ENCODE measurements around the gene MED31.
"Not testable (repeated sequence)": the region's sequence is repeated elsewhere in the genome, so short reads cannot be mapped to it uniquely, and the experiment has no call there.

Gene MED31

DNA sequence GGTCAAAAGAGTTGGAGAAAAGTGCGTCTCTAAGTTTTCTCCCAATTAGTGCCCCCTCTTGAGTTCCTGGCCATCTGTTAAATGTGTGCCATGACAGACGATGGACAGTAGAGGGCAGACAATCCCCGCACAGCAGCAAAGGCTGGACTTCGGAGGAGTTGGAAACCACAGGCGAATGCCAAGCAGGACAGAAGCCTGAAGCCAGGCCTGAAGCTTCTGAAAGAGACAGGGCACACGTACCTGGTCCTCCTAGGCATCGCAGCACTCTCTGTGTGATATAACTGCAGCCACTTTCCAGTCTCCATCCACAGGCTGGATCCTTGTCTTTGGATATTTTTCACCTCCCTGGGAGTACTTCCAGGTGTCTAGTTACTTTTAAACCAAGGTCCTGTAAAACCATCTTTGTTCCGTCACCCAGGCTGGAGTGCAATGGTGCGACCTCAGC, 14.7 kb upstream of the MED31 start:
- no peak overlapping the region for H3K9ac ChIP-seq (ENCODE audit: low read length)
- no peaks in the 10 kb centered on the region for H3K9me3 ChIP-seq (ENCODE audit: control insufficient read depth, low read length)
- no peaks in the 10 kb centered on the region for H3K36me3 ChIP-seq (ENCODE audit: control insufficient read depth, insufficient read depth, low read length, severe bottlenecking)
- peaks cover 44% of the 10 kb centered on the region for H3K27me3 ChIP-seq (replicated peaks; ENCODE audit: control insufficient read depth, insufficient read depth, low read length)
- H3K4me3 ChIP-seq (ENCODE audit: low read length), result no peak overlapping the region
- DNase-seq (ENCODE audit: low read depth), result peak; percentile 91
- no peaks in the 10 kb centered on the region for H3K4me1 ChIP-seq (ENCODE audit: control insufficient read depth, insufficient read depth, low read length)

DNA sequence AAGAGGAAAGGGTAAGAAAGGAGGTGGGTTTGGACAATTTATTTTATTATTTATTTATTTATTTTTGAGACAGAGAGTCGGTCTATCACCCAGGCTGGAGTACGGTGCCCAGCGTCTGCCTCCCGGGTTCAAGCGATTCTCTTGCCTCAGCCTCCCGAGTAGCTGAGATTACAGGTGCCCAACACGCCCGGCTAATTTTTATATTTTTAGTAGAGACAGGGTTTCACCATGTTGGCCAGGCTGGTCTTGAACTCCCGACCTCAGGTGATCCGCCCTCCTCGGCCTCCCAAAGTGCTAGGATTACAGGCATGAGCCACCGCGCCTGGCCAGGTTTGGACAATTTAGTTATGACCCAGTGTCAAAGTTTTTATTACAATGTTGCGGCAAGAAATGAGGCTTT, 11.8 kb upstream of the MED31 start:
- H3K4me3 ChIP-seq (ENCODE audit: low read length); H3K9me3 ChIP-seq (ENCODE audit: control insufficient read depth, low read length); DNase-seq (ENCODE audit: low read depth); H3K9ac ChIP-seq (ENCODE audit: low read length); H3K36me3 ChIP-seq (ENCODE audit: control insufficient read depth, insufficient read depth, low read length, severe bottlenecking); H3K4me1 ChIP-seq (ENCODE audit: control insufficient read depth, insufficient read depth, low read length): not testable (repeated sequence)
- peaks cover 31% of the 10 kb centered on the region for H3K27me3 ChIP-seq (replicated peaks; ENCODE audit: control insufficient read depth, insufficient read depth, low read length)

DNA sequence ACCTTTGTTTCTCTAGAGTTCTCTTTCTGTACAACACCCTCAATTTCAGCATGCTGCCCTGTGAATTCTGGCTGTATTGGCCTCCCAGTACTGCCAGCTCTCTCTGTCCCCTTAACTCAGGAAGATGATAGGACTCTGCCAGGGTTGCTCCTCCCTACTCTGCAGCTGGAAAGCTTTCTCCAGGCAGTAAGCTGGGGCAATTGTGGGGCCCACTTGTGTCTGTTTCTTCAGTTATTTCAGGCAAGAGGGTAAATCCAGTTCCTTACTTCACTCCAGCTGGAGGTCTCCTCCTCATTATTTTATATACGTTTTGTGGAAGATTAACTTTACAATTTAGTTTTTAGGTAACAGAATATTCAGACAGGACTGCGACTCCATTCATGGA, 10.1 kb upstream of the MED31 start:
- Histone ChIP-seq H3K9me3 (ENCODE audit: control insufficient read depth, low read length) (no peaks in the 10 kb centered on the region), H3K9ac (ENCODE audit: low read length) (no peak overlapping the region), H3K4me3 (ENCODE audit: low read length) (no peak overlapping the region), H3K36me3 (ENCODE audit: control insufficient read depth, insufficient read depth, low read length, severe bottlenecking) (no peaks in the 10 kb centered on the region), H3K4me1 (ENCODE audit: control insufficient read depth, insufficient read depth, low read length) (no peaks in the 10 kb centered on the region), H3K27me3 (replicated peaks; ENCODE audit: control insufficient read depth, insufficient read depth, low read length) (peaks cover 29% of the 10 kb centered on the region)
- no peak for DNase-seq (ENCODE audit: low read depth)

DNA sequence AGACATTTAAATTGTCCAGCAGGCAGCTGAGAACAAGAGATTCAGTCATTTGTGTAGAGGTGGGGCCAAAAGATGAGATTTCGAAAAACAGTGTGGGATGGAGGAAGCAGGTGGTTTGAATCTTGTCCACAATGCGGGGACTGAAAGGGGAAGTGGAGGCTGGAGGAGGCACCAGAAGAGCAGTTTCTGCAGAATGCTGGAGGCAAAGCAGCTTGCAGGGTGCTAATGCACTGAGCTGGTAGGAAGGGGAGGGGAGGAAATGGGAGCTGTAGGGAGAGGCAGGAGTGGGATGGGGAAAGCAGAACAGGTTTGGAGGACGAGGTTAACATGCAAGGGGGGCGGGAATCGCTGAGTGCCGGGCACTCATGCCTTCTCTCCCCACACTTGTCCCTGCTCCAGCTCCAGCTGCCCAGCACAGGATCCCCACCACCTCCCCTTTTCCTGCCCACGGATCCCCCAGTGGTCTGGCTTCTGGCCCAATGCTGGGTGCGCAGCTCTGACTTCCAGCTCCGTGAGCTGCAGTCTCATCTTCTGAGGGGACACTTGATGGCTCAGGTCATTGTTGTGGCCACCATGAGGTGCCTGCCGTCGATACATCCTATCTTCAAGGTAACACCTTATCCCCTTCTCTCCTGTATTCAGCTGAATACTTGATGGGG, 9.5 kb upstream of the MED31 start:
- Histone ChIP-seq H3K4me1 (ENCODE audit: control insufficient read depth, insufficient read depth, low read length) (no peaks in the 10 kb centered on the region), H3K9me3 (ENCODE audit: control insufficient read depth, low read length) (no peaks in the 10 kb centered on the region), H3K36me3 (ENCODE audit: control insufficient read depth, insufficient read depth, low read length, severe bottlenecking) (no peaks in the 10 kb centered on the region), H3K4me3 (ENCODE audit: low read length) (no peak overlapping the region), H3K27me3 (replicated peaks; ENCODE audit: control insufficient read depth, insufficient read depth, low read length) (peaks cover 29% of the 10 kb centered on the region), H3K9ac (ENCODE audit: low read length) (no peak overlapping the region)
- no peak for DNase-seq (ENCODE audit: low read depth)

- Histone ChIP-seq H3K27me3 (replicated peaks; ENCODE audit: control insufficient read depth, insufficient read depth, low read length) (peaks cover 33% of the 10 kb centered on the region), H3K9me3 (ENCODE audit: control insufficient read depth, low read length) (no peaks in the 10 kb centered on the region), H3K36me3 (ENCODE audit: control insufficient read depth, insufficient read depth, low read length, severe bottlenecking) (no peaks in the 10 kb centered on the region), H3K4me3 (ENCODE audit: low read length) (no peak overlapping the region), H3K4me1 (ENCODE audit: control insufficient read depth, insufficient read depth, low read length) (peaks cover 3% of the 10 kb centered on the region), H3K9ac (ENCODE audit: low read length) (no peak overlapping the region)
- no peak for DNase-seq (ENCODE audit: low read depth)
These were observed 8.7 kb upstream of the MED31 start for GRCh38 chr17:6660101-6660500.

- H3K36me3 ChIP-seq (ENCODE audit: control insufficient read depth, insufficient read depth, low read length, severe bottlenecking); H3K9me3 ChIP-seq (ENCODE audit: control insufficient read depth, low read length); H3K9ac ChIP-seq (ENCODE audit: low read length); H3K4me3 ChIP-seq (ENCODE audit: low read length); H3K4me1 ChIP-seq (ENCODE audit: control insufficient read depth, insufficient read depth, low read length); DNase-seq (ENCODE audit: low read depth): not testable (repeated sequence)
- H3K27me3 ChIP-seq (replicated peaks; ENCODE audit: control insufficient read depth, insufficient read depth, low read length), result peaks cover 50% of the 10 kb centered on the region
These were observed 7.0 kb upstream of the MED31 start for GRCh38 chr17:6658411-6658810.

DNA sequence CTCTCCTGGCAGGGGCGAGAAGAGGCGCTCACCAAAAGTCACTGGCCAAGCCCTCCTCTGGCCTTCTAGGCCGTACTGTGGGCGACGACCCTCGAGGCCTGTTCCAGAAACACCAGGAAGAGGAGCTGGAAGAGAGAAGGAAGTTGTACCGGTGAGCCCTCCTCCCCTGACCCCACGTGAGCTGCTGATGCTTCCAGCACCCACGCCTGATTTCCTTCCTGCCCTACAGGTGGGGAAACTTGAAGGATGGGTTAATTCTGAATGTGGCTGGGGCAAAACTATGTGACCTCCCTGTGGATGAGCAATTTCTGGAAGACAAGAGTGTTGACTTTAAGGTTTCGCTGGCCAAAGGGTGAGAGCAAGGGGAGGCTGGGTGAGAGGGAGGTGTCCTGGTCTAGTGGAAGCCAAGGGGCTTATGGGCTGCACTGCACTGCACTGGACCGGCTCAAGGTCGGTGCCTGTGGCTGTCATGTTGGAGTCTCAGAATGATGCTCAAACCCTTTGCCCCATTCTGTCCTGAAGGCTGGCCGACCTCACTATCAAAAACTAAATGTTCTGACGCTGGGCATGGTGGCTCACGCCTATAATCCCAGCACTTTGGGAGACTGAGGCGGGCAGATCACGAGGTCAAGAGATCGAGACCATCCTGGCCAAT, 6.4 kb upstream of the MED31 start:
- Histone ChIP-seq H3K4me1 (ENCODE audit: control insufficient read depth, insufficient read depth, low read length) (peaks cover 3% of the 10 kb centered on the region), H3K4me3 (ENCODE audit: low read length) (no peak overlapping the region), H3K27me3 (replicated peaks; ENCODE audit: control insufficient read depth, insufficient read depth, low read length) (peaks cover 52% of the 10 kb centered on the region), H3K36me3 (ENCODE audit: control insufficient read depth, insufficient read depth, low read length, severe bottlenecking) (no peaks in the 10 kb centered on the region), H3K9me3 (ENCODE audit: control insufficient read depth, low read length) (no peaks in the 10 kb centered on the region), H3K9ac (ENCODE audit: low read length) (no peak overlapping the region)
- DNase-seq (ENCODE audit: low read depth), result no peak

DNA sequence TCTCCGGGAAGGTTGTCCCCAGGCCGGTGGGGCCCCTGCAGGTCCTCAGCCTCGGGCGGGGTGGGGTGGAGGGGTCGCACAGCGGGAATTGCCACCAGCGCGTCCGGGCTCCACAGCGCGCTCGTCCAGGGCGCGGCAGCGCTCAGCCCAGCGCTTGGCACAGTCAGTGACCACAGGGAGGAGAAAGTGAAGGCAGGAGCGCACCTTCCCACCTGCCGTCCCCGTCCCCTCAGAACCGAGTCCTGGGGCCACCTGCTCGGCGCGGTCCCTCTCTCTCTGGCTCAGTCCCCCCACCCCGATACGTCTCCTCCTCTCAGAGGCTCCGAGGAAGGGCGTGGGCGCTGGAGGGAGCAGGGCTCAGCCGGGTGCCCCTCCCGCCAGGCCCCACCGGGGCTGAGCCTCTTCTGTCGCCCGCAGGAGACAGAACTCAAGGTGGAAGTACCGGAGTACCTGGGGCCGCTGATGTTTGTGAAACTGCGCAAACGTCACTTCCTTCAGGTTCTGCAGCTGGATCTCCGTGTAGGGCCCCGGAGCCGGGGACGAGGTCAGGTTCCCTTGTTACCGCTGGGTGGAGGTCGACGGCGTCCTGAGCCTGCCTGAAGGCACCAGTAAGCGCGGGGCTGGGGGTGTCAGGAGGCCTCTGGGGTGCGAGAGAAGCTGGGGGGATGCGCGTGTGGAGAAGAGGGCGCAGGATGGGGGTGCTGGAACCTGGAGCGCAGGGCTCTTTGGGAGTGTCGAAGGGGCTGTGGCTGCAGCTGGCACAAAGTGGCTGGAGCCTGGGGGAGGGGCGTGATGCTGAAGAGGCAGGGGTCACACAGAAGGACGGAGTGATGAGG, 5.6 kb upstream of the MED31 start:
- H3K27me3 ChIP-seq (replicated peaks; ENCODE audit: control insufficient read depth, insufficient read depth, low read length), result peaks cover 44% of the 10 kb centered on the region
- not testable (repeated sequence) for H3K4me3 ChIP-seq (ENCODE audit: low read length); H3K9ac ChIP-seq (ENCODE audit: low read length); H3K9me3 ChIP-seq (ENCODE audit: control insufficient read depth, low read length); DNase-seq (ENCODE audit: low read depth); H3K36me3 ChIP-seq (ENCODE audit: control insufficient read depth, insufficient read depth, low read length, severe bottlenecking)
- H3K4me1 ChIP-seq (ENCODE audit: control insufficient read depth, insufficient read depth, low read length), result peaks cover 10% of the 10 kb centered on the region

DNA sequence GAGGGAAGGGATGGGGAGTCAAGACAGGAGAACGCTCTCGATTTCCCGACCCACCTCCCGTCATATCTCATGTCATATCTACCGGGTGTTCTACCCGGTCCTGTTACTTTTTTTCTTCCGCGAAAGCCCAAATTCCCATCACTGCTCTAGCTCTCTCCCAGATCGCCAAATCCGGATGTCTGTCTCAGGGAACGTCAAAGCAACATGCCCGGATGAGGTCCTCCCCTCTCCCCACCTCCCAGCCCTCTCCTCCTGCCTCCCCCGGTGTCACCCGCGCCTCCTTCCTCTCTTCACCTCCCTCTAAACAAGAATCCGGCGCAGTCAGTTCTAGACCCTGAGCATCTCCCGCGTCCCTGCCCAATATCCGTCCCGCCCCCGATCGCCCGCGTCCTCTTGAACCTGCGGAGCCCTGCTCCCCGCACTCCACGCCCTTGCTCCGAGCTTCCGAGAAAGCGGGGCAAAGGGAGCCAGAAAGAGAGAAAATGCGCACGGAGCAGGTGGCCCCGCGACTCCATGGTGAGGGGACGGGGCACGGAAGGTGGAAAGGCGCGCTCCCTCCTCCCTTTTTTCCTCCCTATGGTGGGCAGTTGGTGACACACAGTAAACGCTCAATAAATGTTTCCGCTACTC, 4.4 kb upstream of the MED31 start:
- DNase-seq (ENCODE audit: low read depth), result peak; percentile 16
- H3K27me3 ChIP-seq (replicated peaks; ENCODE audit: control insufficient read depth, insufficient read depth, low read length), result peaks cover 38% of the 10 kb centered on the region
- H3K9ac ChIP-seq (ENCODE audit: low read length); H3K36me3 ChIP-seq (ENCODE audit: control insufficient read depth, insufficient read depth, low read length, severe bottlenecking); H3K4me3 ChIP-seq (ENCODE audit: low read length); H3K9me3 ChIP-seq (ENCODE audit: control insufficient read depth, low read length): not testable (repeated sequence)
- H3K4me1 ChIP-seq (ENCODE audit: control insufficient read depth, insufficient read depth, low read length), result peaks cover 15% of the 10 kb centered on the region

- H3K9me3 ChIP-seq (ENCODE audit: control insufficient read depth, low read length), result no peaks in the 10 kb centered on the region
- H3K4me1 ChIP-seq (ENCODE audit: control insufficient read depth, insufficient read depth, low read length), result peaks cover 20% of the 10 kb centered on the region
- no peaks in the 10 kb centered on the region for H3K36me3 ChIP-seq (ENCODE audit: control insufficient read depth, insufficient read depth, low read length, severe bottlenecking)
- H3K9ac ChIP-seq (ENCODE audit: low read length), result no peak overlapping the region
- no peak overlapping the region for H3K4me3 ChIP-seq (ENCODE audit: low read length)
- DNase-seq (ENCODE audit: low read depth), result peak; percentile 42
- peaks cover 38% of the 10 kb centered on the region for H3K27me3 ChIP-seq (replicated peaks; ENCODE audit: control insufficient read depth, insufficient read depth, low read length)
These were observed 3.7 kb upstream of the MED31 start for GRCh38 chr17:6654841-6655731.
